Brain microvascular endothelial cell (primary cell): Measurements from ENCODE around the gene MXI1.
A peak's percentile ranks its signal among the peaks of the same experiment; 100 is the strongest.

Source experiments
- DNase-seq: peaks from one replicate; pipeline ENCODE4 v3.0.0-alpha.2; 2020
- H3K27ac ChIP-seq: fragments of 250-450 bp; sonication (Bioruptor Pico); 2 replicates; pipeline ENCODE4 v1.5.1; 2020; ENCODE audit warnings: mild to moderate bottlenecking, moderate library complexity
- H3K27me3 ChIP-seq: fragments of 250-450 bp; sonication (Bioruptor Pico); replicated peaks from 2 replicates; pipeline ENCODE4 v1.5.1; 2020; ENCODE audit warnings: mild to moderate bottlenecking
- H3K36me3 ChIP-seq: fragments of 250-450 bp; sonication (Bioruptor Pico); replicated peaks from 2 replicates; pipeline ENCODE4 v1.5.1; 2020; ENCODE audit warnings: mild to moderate bottlenecking
- H3K4me3 ChIP-seq: 2 replicates; pipeline ENCODE4 v1.5.1; 2011; ENCODE audit warnings: low read depth, mild to moderate bottlenecking, control low read depth, low read length, moderate library complexity
- in situ Hi-C: cut with HindIII; loops from 2 replicates; pipeline ENCODE4 v1.10.0; 2017; ENCODE audit warnings: low sequenced_read_pairs, low pct_ligation_motif_present
- TF ChIP-seq, protein P1 (sequence below): IDR thresholded peaks from 2 replicates; pipeline ENCODE4 v1.5.1; 2011; ENCODE audit warnings: low read depth, mild to moderate bottlenecking, moderate library complexity, low read length, control low read depth, inconsistent platforms; ENCODE audit errors: missing control alignments

The MXI1 gene

DNA sequence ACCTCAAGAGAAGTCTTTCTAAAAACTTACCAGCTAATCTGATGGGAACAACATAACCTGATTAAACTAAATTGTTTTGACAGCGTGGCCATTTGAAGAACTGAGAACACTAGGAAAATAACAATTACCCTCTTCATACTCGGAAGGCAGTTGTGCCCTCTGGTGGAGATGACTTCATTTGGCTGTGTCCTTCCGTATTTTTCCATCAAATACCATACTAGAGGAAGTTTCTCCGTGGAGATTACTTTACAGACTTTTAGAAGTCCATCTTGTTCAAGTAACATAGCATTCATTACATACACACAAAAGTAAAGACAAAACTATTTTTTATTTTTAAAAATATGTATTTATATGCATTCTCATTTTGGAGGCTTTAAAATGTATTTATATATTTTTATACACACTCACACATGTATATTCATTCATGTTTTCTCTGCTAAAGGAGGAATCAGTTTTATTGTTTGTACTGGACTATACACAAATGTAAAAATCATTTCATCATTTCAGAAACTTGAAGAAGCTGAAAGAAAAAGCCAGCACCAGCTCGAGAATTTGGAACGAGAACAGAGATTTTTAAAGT is 72.1 kb downstream of the MXI1 start:
- H3K36me3 ChIP-seq: no peaks in the 10 kb centered on the region
- H3K27me3 ChIP-seq: no peaks in the 10 kb centered on the region
- in situ Hi-C loops: no loop called here
- H3K27ac ChIP-seq: no peak overlapping the region
- peak; percentile 60 for DNase-seq
- no peak overlapping the region for H3K4me3 ChIP-seq
- TF ChIP-seq, protein P1, sequence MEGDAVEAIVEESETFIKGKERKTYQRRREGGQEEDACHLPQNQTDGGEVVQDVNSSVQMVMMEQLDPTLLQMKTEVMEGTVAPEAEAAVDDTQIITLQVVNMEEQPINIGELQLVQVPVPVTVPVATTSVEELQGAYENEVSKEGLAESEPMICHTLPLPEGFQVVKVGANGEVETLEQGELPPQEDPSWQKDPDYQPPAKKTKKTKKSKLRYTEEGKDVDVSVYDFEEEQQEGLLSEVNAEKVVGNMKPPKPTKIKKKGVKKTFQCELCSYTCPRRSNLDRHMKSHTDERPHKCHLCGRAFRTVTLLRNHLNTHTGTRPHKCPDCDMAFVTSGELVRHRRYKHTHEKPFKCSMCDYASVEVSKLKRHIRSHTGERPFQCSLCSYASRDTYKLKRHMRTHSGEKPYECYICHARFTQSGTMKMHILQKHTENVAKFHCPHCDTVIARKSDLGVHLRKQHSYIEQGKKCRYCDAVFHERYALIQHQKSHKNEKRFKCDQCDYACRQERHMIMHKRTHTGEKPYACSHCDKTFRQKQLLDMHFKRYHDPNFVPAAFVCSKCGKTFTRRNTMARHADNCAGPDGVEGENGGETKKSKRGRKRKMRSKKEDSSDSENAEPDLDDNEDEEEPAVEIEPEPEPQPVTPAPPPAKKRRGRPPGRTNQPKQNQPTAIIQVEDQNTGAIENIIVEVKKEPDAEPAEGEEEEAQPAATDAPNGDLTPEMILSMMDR: peak; percentile 78

DNA sequence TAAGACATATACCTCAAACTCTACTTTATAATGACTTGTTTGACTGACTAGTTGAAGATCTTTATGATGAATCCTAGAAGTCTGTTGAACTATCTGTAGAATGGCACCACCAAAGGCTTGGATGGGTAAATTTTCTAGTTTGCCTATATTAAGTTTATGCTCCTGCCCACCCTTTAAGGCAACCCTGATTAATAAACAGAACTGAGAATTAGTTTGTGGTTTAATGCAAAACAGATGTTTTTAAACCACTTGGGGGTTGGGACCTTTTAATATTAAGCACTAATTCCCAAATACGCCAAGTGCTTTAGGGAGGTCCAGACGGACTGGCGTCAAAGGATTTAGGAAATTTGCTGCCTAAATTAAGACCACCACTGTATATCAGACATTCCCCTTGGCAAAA is 76.9 kb downstream of the MXI1 start:
- Histone ChIP-seq H3K27me3 (no peaks in the 10 kb centered on the region), H3K4me3 (no peak overlapping the region), H3K36me3 (peaks cover 10% of the 10 kb centered on the region), H3K27ac (no peak overlapping the region)
- TF ChIP-seq, protein P1: no peak
- DNase-seq: no peak
- in situ Hi-C loops: no loop called here

DNA sequence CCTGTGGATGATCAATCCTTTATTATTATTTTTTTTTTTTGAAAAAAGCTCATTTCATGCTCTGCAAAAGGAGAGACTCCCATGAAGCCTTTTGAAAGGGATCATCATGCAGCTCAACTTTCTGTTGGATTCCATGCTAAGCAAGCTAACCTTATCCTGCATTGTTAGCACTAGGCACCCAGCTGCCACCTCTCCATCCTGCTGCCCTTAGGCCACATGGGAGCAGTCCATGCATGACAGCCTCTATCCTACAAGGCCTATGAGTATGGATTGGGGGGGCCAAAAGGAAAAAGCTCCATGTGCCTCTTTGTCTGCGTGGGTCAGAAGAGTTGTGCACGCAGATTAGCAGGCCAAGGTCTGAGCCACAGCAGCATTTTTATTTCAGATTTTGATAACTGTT is 78.1 kb downstream of the MXI1 start:
- TF ChIP-seq, protein P1: no peak
- H3K27me3 ChIP-seq: no peaks in the 10 kb centered on the region
- in situ Hi-C loops: no loop called here
- H3K4me3 ChIP-seq: no peak overlapping the region
- peaks cover 15% of the 10 kb centered on the region for H3K36me3 ChIP-seq
- H3K27ac ChIP-seq: no peak overlapping the region
- no peak for DNase-seq

DNA sequence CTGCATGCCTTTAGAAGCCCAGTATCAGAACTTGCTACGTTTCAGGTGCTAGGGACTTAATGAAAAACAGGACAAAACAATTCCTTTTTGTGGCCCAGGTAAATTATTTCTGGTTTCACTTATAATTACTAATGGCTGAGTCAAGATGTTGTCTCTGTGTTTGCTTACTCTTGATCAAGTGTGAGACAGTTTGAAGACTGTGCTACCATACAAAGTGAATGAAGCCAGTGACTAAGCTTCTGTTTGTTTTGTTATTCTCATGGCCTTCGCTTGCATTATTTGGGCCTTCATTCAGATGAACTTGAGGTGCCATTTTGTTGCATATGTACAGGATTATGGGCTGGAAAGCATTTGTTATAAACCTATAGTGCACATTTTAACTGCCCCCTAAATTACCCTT is 79.4 kb downstream of the MXI1 start:
- Histone ChIP-seq H3K4me3 (no peak overlapping the region), H3K36me3 (peaks cover 23% of the 10 kb centered on the region), H3K27me3 (no peaks in the 10 kb centered on the region), H3K27ac (no peak overlapping the region)
- TF ChIP-seq, protein P1: no peak
- in situ Hi-C loops: no loop called here
- no peak for DNase-seq

DNA sequence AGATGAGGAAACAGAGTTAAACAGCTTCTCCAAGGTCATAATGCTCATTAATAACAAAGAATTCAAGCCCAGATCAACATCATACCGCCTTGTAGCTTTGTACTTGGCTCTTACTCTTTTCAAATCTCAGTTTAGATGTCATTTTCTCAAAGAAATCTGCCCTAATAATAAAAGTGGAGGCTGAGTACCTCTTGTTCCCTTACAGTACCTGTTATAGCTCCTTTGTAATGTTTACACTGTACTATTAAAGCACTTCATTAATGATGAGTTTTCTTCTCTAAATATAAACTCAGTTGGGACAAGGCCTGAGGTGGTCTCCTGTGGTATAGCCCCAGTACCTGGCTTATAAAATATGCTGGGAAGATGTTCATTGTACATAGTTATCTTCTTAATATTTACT is 89.6 kb downstream of the MXI1 start:
- no peak overlapping the region for H3K4me3 ChIP-seq
- no peaks in the 10 kb centered on the region for H3K27me3 ChIP-seq
- peaks cover 79% of the 10 kb centered on the region for H3K36me3 ChIP-seq
- TF ChIP-seq, protein P1: no peak
- in situ Hi-C loops: no loop called here
- no peak overlapping the region for H3K27ac ChIP-seq
- no peak for DNase-seq

DNA sequence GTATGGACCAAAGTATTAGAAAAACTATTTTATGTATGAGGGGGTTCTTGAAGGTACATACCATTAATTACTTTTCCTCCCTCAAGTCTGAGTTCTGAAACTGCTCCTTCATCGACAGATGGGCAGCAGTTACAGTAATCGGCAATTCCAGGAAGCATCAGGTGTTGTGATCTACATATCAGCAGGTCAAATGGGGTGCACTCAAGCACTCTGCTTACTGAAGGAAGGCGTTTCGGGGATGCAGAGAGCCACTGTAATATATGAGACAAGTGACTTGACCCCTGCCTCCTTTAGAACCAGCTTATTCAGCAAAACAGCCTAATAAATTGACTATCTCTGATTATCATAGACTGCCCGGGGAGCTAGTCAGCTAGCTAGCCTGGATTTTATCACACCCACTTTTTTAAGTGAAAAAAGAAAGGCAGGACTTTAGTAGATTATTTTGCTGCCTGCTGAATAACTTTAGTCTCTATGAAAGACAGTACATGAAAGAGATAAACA is 93.1 kb downstream of the MXI1 start:
- no peak for DNase-seq
- in situ Hi-C loops: no loop called here
- Histone ChIP-seq H3K36me3 (peaks cover 64% of the 10 kb centered on the region), H3K27me3 (no peaks in the 10 kb centered on the region), H3K27ac (no peak overlapping the region), H3K4me3 (no peak overlapping the region)
- TF ChIP-seq, protein P1: no peak
